ENCODE results near the gene NEGR1.

DNA sequence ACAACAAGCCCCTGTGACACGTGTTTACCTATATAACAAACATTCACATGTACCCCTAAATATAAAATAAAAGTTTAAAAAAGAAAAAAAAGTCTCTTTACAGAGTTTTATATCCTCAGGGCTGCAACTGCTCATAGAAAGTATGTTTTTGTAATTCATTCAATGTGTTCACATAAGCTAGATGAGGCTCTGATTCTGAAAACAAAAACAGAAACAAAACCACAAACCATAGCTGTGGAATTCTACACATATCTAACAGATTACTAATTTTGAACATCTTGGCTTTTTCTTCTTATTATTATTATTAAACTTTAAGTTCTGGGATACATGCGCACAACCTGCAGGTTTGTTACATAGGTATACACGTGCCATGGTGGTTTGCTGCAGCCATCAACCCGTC lies 621.9 kb downstream of the NEGR1 start:
- TF ChIP-seq, protein P1, sequence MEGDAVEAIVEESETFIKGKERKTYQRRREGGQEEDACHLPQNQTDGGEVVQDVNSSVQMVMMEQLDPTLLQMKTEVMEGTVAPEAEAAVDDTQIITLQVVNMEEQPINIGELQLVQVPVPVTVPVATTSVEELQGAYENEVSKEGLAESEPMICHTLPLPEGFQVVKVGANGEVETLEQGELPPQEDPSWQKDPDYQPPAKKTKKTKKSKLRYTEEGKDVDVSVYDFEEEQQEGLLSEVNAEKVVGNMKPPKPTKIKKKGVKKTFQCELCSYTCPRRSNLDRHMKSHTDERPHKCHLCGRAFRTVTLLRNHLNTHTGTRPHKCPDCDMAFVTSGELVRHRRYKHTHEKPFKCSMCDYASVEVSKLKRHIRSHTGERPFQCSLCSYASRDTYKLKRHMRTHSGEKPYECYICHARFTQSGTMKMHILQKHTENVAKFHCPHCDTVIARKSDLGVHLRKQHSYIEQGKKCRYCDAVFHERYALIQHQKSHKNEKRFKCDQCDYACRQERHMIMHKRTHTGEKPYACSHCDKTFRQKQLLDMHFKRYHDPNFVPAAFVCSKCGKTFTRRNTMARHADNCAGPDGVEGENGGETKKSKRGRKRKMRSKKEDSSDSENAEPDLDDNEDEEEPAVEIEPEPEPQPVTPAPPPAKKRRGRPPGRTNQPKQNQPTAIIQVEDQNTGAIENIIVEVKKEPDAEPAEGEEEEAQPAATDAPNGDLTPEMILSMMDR (IDR thresholded peaks at IDR 0.05; ENCODE audit: low read depth, low read length, missing input control): no peak
- no peak for TF ChIP-seq YY1 (IDR thresholded peaks at IDR 0.05)
- no peak for TF ChIP-seq TAF1 (conservative IDR thresholded peaks at IDR 0.05)
- TF ChIP-seq GABPA (IDR thresholded peaks at IDR 0.05 in 1 of 2, conservative IDR thresholded peaks at IDR 0.05 in 1 of 2): no peak
- TF ChIP-seq, protein P2, sequence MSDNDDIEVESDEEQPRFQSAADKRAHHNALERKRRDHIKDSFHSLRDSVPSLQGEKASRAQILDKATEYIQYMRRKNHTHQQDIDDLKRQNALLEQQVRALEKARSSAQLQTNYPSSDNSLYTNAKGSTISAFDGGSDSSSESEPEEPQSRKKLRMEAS (IDR thresholded peaks at IDR 0.05): no peak
- TF ChIP-seq EGR1 (IDR thresholded peaks at IDR 0.05; ENCODE audit: low read depth in 2 of 2): no peak
- TF ChIP-seq, protein P3, sequence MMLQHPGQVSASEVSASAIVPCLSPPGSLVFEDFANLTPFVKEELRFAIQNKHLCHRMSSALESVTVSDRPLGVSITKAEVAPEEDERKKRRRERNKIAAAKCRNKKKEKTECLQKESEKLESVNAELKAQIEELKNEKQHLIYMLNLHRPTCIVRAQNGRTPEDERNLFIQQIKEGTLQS (IDR thresholded peaks at IDR 0.05): no peak
- TF ChIP-seq RAD21 (IDR thresholded peaks at IDR 0.05): no peak
- TF ChIP-seq, protein P4, sequence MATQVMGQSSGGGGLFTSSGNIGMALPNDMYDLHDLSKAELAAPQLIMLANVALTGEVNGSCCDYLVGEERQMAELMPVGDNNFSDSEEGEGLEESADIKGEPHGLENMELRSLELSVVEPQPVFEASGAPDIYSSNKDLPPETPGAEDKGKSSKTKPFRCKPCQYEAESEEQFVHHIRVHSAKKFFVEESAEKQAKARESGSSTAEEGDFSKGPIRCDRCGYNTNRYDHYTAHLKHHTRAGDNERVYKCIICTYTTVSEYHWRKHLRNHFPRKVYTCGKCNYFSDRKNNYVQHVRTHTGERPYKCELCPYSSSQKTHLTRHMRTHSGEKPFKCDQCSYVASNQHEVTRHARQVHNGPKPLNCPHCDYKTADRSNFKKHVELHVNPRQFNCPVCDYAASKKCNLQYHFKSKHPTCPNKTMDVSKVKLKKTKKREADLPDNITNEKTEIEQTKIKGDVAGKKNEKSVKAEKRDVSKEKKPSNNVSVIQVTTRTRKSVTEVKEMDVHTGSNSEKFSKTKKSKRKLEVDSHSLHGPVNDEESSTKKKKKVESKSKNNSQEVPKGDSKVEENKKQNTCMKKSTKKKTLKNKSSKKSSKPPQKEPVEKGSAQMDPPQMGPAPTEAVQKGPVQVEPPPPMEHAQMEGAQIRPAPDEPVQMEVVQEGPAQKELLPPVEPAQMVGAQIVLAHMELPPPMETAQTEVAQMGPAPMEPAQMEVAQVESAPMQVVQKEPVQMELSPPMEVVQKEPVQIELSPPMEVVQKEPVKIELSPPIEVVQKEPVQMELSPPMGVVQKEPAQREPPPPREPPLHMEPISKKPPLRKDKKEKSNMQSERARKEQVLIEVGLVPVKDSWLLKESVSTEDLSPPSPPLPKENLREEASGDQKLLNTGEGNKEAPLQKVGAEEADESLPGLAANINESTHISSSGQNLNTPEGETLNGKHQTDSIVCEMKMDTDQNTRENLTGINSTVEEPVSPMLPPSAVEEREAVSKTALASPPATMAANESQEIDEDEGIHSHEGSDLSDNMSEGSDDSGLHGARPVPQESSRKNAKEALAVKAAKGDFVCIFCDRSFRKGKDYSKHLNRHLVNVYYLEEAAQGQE (IDR thresholded peaks at IDR 0.05): no peak
- TF ChIP-seq SP1 (IDR thresholded peaks at IDR 0.05): no peak
- TF ChIP-seq, protein P5, sequence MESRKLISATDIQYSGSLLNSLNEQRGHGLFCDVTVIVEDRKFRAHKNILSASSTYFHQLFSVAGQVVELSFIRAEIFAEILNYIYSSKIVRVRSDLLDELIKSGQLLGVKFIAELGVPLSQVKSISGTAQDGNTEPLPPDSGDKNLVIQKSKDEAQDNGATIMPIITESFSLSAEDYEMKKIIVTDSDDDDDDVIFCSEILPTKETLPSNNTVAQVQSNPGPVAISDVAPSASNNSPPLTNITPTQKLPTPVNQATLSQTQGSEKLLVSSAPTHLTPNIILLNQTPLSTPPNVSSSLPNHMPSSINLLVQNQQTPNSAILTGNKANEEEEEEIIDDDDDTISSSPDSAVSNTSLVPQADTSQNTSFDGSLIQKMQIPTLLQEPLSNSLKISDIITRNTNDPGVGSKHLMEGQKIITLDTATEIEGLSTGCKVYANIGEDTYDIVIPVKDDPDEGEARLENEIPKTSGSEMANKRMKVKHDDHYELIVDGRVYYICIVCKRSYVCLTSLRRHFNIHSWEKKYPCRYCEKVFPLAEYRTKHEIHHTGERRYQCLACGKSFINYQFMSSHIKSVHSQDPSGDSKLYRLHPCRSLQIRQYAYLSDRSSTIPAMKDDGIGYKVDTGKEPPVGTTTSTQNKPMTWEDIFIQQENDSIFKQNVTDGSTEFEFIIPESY (IDR thresholded peaks at IDR 0.05): no peak
- no peak for TF ChIP-seq RXRA (IDR thresholded peaks at IDR 0.05)
- TF ChIP-seq JUND (IDR thresholded peaks at IDR 0.05): no peak
